Measurements from ENCODE around the gene RNF149. TPM values are rescaled to one million over a fixed set of nuclear protein-coding genes. Genes with fewer than 3 reads are reported as not detected.

The RNF149 gene
- total RNA-seq, 1 experiment from 2014 or later: 40.2 TPM

GRCh38 chr2:101273056-101273455 lies 35.4 kb downstream of the RNF149 start:
- Histone ChIP-seq H3K36me3 (ENCODE audit: control insufficient read depth in 1 of 2, insufficient read depth in 2 of 2, low read length in 2 of 2) (peaks cover 37 to 49% of the 10 kb centered on the region in 2 experiments), H3K9me2 (ENCODE audit: insufficient read depth) (no peaks in the 10 kb centered on the region), H3K9ac (ENCODE audit: low read length) (no peak overlapping the region), H3K79me2 (ENCODE audit: insufficient read depth, low read length) (no peaks in the 10 kb centered on the region; the same call in 1 of the 2 replicates), H3K4me2 (ENCODE audit: low read length) (no peak overlapping the region), H3K27me3 (ENCODE audit: insufficient read depth, low read length) (no peaks in the 10 kb centered on the region), H3K4me1 (ENCODE audit: control insufficient read depth in 1 of 2, insufficient read depth in 2 of 2, low read length in 2 of 2) (no peaks in the 10 kb centered on the region), H2AFZ (ENCODE audit: low read depth, low read length, poor library complexity, severe bottlenecking) (no peak overlapping the region), H3K4me3 (replicated peaks in 1 of 2; ENCODE audit: low read depth in 1 of 2, low read length in 2 of 2) (no peak overlapping the region), H4K20me1 (ENCODE audit: insufficient read depth) (0 out of 2 replicates have a peak, but pooled peaks cover 6% of the 10 kb centered on the region), H3K27ac (ENCODE audit: low read depth, low read length) (no peak overlapping the region), H3K9me3 (ENCODE audit: control insufficient read depth in 1 of 2, insufficient read depth in 1 of 2, low read depth in 1 of 2, low read length in 2 of 2) (no peaks in the 10 kb centered on the region)
- POLR2A ChIA-PET: no interaction called here
- TF ChIP-seq ELF1 (IDR thresholded peaks at IDR 0.05; ENCODE audit: borderline replicate concordance, low read depth) (no peak), TCF7L2 (IDR thresholded peaks at IDR 0.05; ENCODE audit: borderline replicate concordance, extremely low read depth, insufficient read depth, insufficient read length) (no peak), ZFX (IDR thresholded peaks at IDR 0.05) (no peak), YY1 (IDR thresholded peaks at IDR 0.05; ENCODE audit: extremely low read depth, insufficient replicate concordance, low read depth, low read length) (no peak), EZH2phosphoT487 (IDR thresholded peaks at IDR 0.05; ENCODE audit: borderline replicate concordance) (no peak), ATF3 (IDR thresholded peaks at IDR 0.05) (no peak), EGR1 (IDR thresholded peaks at IDR 0.05; ENCODE audit: low read depth) (no peak)
- DNase-seq (ENCODE audit: low read depth, low spot score) (no peak), ATAC-seq (no peak)
- CTCF ChIA-PET: no interaction called here
- RAD21 ChIA-PET (ENCODE audit: low non-redundant PET in 1 of 2, low total read pairs in 2 of 2, uncharacterized antibody in 2 of 2, unreplicated experiment in 2 of 2): no interaction called here
- no TSS peak for BruUV-seq (replicated peaks)
- intact Hi-C loops (cut with micrococcal nuclease): no loop called here

GRCh38 chr2:101272045-101272784 lies 36.3 kb downstream of the RNF149 start:
- Histone ChIP-seq H3K27me3 (ENCODE audit: insufficient read depth, low read length) (no peaks in the 10 kb centered on the region), H3K9me2 (ENCODE audit: insufficient read depth) (no peaks in the 10 kb centered on the region), H2AFZ (ENCODE audit: low read depth, low read length, poor library complexity, severe bottlenecking) (no peak overlapping the region), H3K9me3 (ENCODE audit: control insufficient read depth in 1 of 2, insufficient read depth in 1 of 2, low read depth in 1 of 2, low read length in 2 of 2) (no peaks in the 10 kb centered on the region), H3K4me1 (ENCODE audit: control insufficient read depth in 1 of 2, insufficient read depth in 2 of 2, low read length in 2 of 2) (no peaks in the 10 kb centered on the region), H3K4me2 (ENCODE audit: low read length) (no peak overlapping the region), H4K20me1 (ENCODE audit: insufficient read depth) (0 out of 2 replicates have a peak, but pooled peaks cover 6% of the 10 kb centered on the region), H3K79me2 (ENCODE audit: insufficient read depth, low read length) (no peaks in the 10 kb centered on the region), H3K4me3 (replicated peaks in 1 of 2; ENCODE audit: low read depth in 1 of 2, low read length in 2 of 2) (no peak overlapping the region), H3K36me3 (ENCODE audit: control insufficient read depth in 1 of 2, insufficient read depth in 2 of 2, low read length in 2 of 2) (peaks cover 39 to 57% of the 10 kb centered on the region in 2 experiments), H3K9ac (ENCODE audit: low read length) (no peak overlapping the region), H3K27ac (ENCODE audit: low read depth, low read length) (no peak overlapping the region)
- DNase-seq (ENCODE audit: low read depth, low spot score): no peak
- POLR2A ChIA-PET: no interaction called here
- RAD21 ChIA-PET (ENCODE audit: low non-redundant PET in 1 of 2, low total read pairs in 2 of 2, uncharacterized antibody in 2 of 2, unreplicated experiment in 2 of 2): no interaction called here
- intact Hi-C loops (cut with micrococcal nuclease): no loop called here
- TF ChIP-seq FOSL1 (IDR thresholded peaks at IDR 0.05; ENCODE audit: low read depth) (no peak), ELF1 (IDR thresholded peaks at IDR 0.05; ENCODE audit: borderline replicate concordance, low read depth) (no peak)
- CTCF ChIA-PET: no interaction called here
- no peak for ATAC-seq
- no TSS peak for BruUV-seq (replicated peaks)

Data from HCT116 (cell line).